T-cell (primary cell): ENCODE measurements around the gene CTBP1. TPM values are rescaled to one million over a fixed set of nuclear protein-coding genes. Genes with fewer than 3 reads are reported as not detected.

Experiments used
- ATAC-seq, 4 experiments: fragments of 200-7000 bp in 3 of 4; fragments of 150-1000 bp in 1 of 4; cut with Tn5 transposase; replicated peaks in 1 of 4; 1 replicate in 3 of 4; 2 replicates in 1 of 4; pipeline ENCODE4 v1.10.0; 2021; ENCODE audit warnings: moderate library complexity in 3 of 4, mild to moderate bottlenecking in 2 of 4, moderate number of reproducible peaks in 1 of 4
- CTCF ChIA-PET, 2 donors: fragments of 300-600 bp; sonication (Branson Sonifier 250); formaldehyde crosslinking; loops; one replicate each; lab custom pipeline; 2022; ENCODE audit warnings: antibody characterized with exemption in 2 of 2; lab: Charles Lee
- POLR2A ChIA-PET, 2 donors: fragments of 300-600 bp; sonication (Branson Sonifier 250); formaldehyde crosslinking; loops; one replicate each; lab custom pipeline; 2022; ENCODE audit warnings: antibody characterized with exemption in 2 of 2; lab: Charles Lee
- DNase-seq, 35 experiments: peaks; one replicate each; pipeline versions ENCODE4 v3.0.0 to v3.0.0-alpha.2; 2013 to 2023
- H3K27ac ChIP-seq: one replicate; pipeline ENCODE4 v1.5.1; 2013; ENCODE audit warnings: low read length
- H3K27me3 ChIP-seq, 2 experiments: replicated peaks in 1 of 2; 1 replicate in 1 of 2; 2 replicates in 1 of 2; pipeline versions ENCODE4 v1.6.1 to v1.7.0; 2013; ENCODE audit warnings: low read length in 1 of 2, mixed read lengths in 1 of 2; ENCODE audit not compliant: control insufficient read depth in 2 of 2, insufficient read depth in 2 of 2; ENCODE audit errors: extremely low read depth in 1 of 2
- H3K36me3 ChIP-seq, 2 donors: 1 replicate in 1 of 2; 2 replicates in 1 of 2; pipeline versions ENCODE4 v1.6.1 to v1.7.0; 2013; ENCODE audit warnings: low read length in 1 of 2; ENCODE audit not compliant: control insufficient read depth in 2 of 2, insufficient read depth in 1 of 2; ENCODE audit errors: extremely low read depth in 1 of 2
- H3K4me1 ChIP-seq, 2 experiments: 1 replicate in 1 of 2; 2 replicates in 1 of 2; pipeline versions ENCODE4 v1.6.1 to v1.7.0; 2013; ENCODE audit warnings: low read length in 2 of 2, mixed read lengths in 1 of 2; ENCODE audit not compliant: insufficient read depth in 2 of 2, control insufficient read depth in 1 of 2; ENCODE audit errors: extremely low read depth in 1 of 2
- H3K4me3 ChIP-seq, 2 donors: 1 replicate in 1 of 2; 2 replicates in 1 of 2; pipeline versions ENCODE4 v1.5.1 to v1.7.0; 2013; ENCODE audit warnings: mild to moderate bottlenecking in 2 of 2, low read length in 1 of 2, moderate library complexity in 1 of 2; ENCODE audit not compliant: control insufficient read depth in 1 of 2; ENCODE audit errors: extremely low read depth in 1 of 2
- H3K9me3 ChIP-seq: 2 replicates; pipeline ENCODE4 v1.7.0; 2013
- H3K27ac Mint-ChIP-seq, 2 donors: one replicate each; pipeline ENCODE4 v1.8.0; 2020 to 2021; ENCODE audit warnings: mild to moderate bottlenecking in 2 of 2, mixed read lengths in 2 of 2
- H3K27me3 Mint-ChIP-seq, 2 donors: one replicate each; pipeline ENCODE4 v1.8.0; 2021 to 2022; ENCODE audit warnings: mixed read lengths in 2 of 2
- H3K36me3 Mint-ChIP-seq: one replicate; pipeline ENCODE4 v1.8.0; 2021; ENCODE audit warnings: mixed read lengths
- H3K4me1 Mint-ChIP-seq, 3 donors: one replicate each; pipeline ENCODE4 v1.8.0; 2020 to 2022; ENCODE audit warnings: mixed read lengths in 3 of 3, mild to moderate bottlenecking in 1 of 3
- H3K4me3 Mint-ChIP-seq, 3 donors: one replicate each; pipeline ENCODE4 v1.8.0; 2020 to 2022; ENCODE audit warnings: mild to moderate bottlenecking in 3 of 3, mixed read lengths in 3 of 3, moderate library complexity in 3 of 3
- H3K9me3 Mint-ChIP-seq, 3 donors: one replicate each; pipeline ENCODE4 v1.8.0; 2020 to 2022; ENCODE audit warnings: mixed read lengths in 3 of 3
- WGBS: methylation state at CpG from one replicate; pipeline ENCODE4 v1.1.5; 2013; ENCODE audit warnings: missing lambda C conversion rate; ENCODE audit not compliant: insufficient coverage; 5-methylcytosine and 5-hydroxymethylcytosine counted together
- total RNA-seq, 35 experiments: library from RNA in 6 of 35; stranded (reverse) in 6 of 35; fragments of 120-200 nt in 1 of 35; gene quantifications; one replicate each; pipeline versions ENCODE4 v1.2.1 to v1.2.4 and lab custom pipeline; 2013 to 2026

The CTBP1 gene
- total RNA-seq, 5 donors from 2014 or later (not counting 1 experiment from before 2014, with no cell fraction given) = 185 to 232 (median 207) TPM

- ChIA-PET POLR2A (interaction anchor here in 1 of 2 donors (0.6 kb wide), 1 partner anchor 135 kb away, joined by 3 read pairs; no protein-coding TSS in a partner anchor), CTCF (no interaction called here)
- H3K27ac Mint-ChIP-seq = no peak overlapping the region
- H3K27ac ChIP-seq = no peak overlapping the region
- DNase-seq = no peak
- H3K4me1 ChIP-seq = no peaks in the 10 kb centered on the region
- H3K9me3 ChIP-seq = no peaks in the 10 kb centered on the region
- H3K4me1 Mint-ChIP-seq = peaks cover 2 to 25% (median 4%) of the 10 kb centered on the region in 3 donors
- no peak for ATAC-seq
- no peaks in the 10 kb centered on the region for H3K9me3 Mint-ChIP-seq
- H3K4me3 Mint-ChIP-seq = no peak overlapping the region
- H3K36me3 Mint-ChIP-seq = peaks cover 26% of the 10 kb centered on the region
- no peak overlapping the region for H3K4me3 ChIP-seq
- no peaks in the 10 kb centered on the region for H3K27me3 ChIP-seq
- no peaks in the 10 kb centered on the region for H3K27me3 Mint-ChIP-seq
- peaks cover 24 to 84% of the 10 kb centered on the region in 2 donors for H3K36me3 ChIP-seq
- WGBS = 91% methylated on average over 4 of the region's 8 CpGs
Observed at GRCh38 chr4:1234309-1234695, 14.6 kb downstream of the CTBP1 start.

- no peak overlapping the region for H3K27ac ChIP-seq
- peaks cover 1 to 23% (median 2%) of the 10 kb centered on the region in 3 donors for H3K4me1 Mint-ChIP-seq
- DNase-seq (no peak), ATAC-seq (no peak)
- H3K9me3 Mint-ChIP-seq = no peaks in the 10 kb centered on the region
- H3K4me3 Mint-ChIP-seq = no peak overlapping the region
- H3K4me1 ChIP-seq = no peaks in the 10 kb centered on the region
- POLR2A ChIA-PET = interaction anchor here in 1 of 2 donors (0.6 kb wide), 1 partner anchor 135 kb away, joined by 3 read pairs; no protein-coding TSS in a partner anchor
- peaks cover 28 to 81% of the 10 kb centered on the region in 2 donors for H3K36me3 ChIP-seq
- no peaks in the 10 kb centered on the region for H3K27me3 Mint-ChIP-seq
- H3K36me3 Mint-ChIP-seq = peaks cover 24% of the 10 kb centered on the region
- no peaks in the 10 kb centered on the region for H3K9me3 ChIP-seq
- H3K4me3 ChIP-seq = no peak overlapping the region
- CTCF ChIA-PET = no interaction called here
- no peaks in the 10 kb centered on the region for H3K27me3 ChIP-seq
- no peak overlapping the region for H3K27ac Mint-ChIP-seq
- WGBS = 93% methylated on average over 29 of the region's 29 CpGs
Observed at GRCh38 chr4:1233641-1234308, 15.2 kb downstream of the CTBP1 start.

- Histone ChIP-seq H3K4me3 (no peak overlapping the region), H3K27me3 (no peaks in the 10 kb centered on the region), H3K9me3 (no peaks in the 10 kb centered on the region), H3K27ac (no peak overlapping the region), H3K36me3 (peaks cover 30 to 81% of the 10 kb centered on the region in 2 donors), H3K4me1 (no peaks in the 10 kb centered on the region)
- 94% methylated on average over 29 of the region's 32 CpGs for WGBS
- Mint-ChIP-seq H3K9me3 (no peaks in the 10 kb centered on the region), H3K27ac (no peak overlapping the region), H3K27me3 (no peaks in the 10 kb centered on the region), H3K4me1 (peaks cover 1 to 20% (median 2%) of the 10 kb centered on the region in 3 donors), H3K4me3 (no peak overlapping the region), H3K36me3 (peaks cover 23% of the 10 kb centered on the region)
- ChIA-PET POLR2A (no interaction called here), CTCF (no interaction called here)
- DNase-seq (no peak), ATAC-seq (no peak)
Observed at GRCh38 chr4:1232661-1233621, 16.0 kb downstream of the CTBP1 start.

GRCh38 chr4:1231637-1232360, 17.1 kb downstream of the CTBP1 start:
- no peak for ATAC-seq
- peaks cover 35% of the 10 kb centered on the region for H3K36me3 Mint-ChIP-seq
- H3K4me3 ChIP-seq = no peak overlapping the region
- peaks cover 5 to 30% (median 6%) of the 10 kb centered on the region in 3 donors for H3K4me1 Mint-ChIP-seq
- no peaks in the 10 kb centered on the region for H3K9me3 ChIP-seq
- ChIA-PET POLR2A (no interaction called here), CTCF (no interaction called here)
- H3K27me3 ChIP-seq = no peaks in the 10 kb centered on the region
- 93% methylated on average over 16 of the region's 23 CpGs for WGBS
- H3K9me3 Mint-ChIP-seq = no peaks in the 10 kb centered on the region
- no peak overlapping the region for H3K27ac ChIP-seq
- H3K36me3 ChIP-seq = peaks cover 41 to 84% of the 10 kb centered on the region in 2 donors
- no peak overlapping the region for H3K4me3 Mint-ChIP-seq
- DNase-seq = no peak
- no peaks in the 10 kb centered on the region for H3K4me1 ChIP-seq
- no peaks in the 10 kb centered on the region for H3K27me3 Mint-ChIP-seq
- no peak overlapping the region for H3K27ac Mint-ChIP-seq

- no peak for DNase-seq
- Mint-ChIP-seq H3K4me1 (peaks cover 5 to 30% (median 6%) of the 10 kb centered on the region in 3 donors), H3K27me3 (no peaks in the 10 kb centered on the region), H3K27ac (no peak overlapping the region), H3K36me3 (peaks cover 36% of the 10 kb centered on the region), H3K9me3 (no peaks in the 10 kb centered on the region), H3K4me3 (no peak overlapping the region)
- ATAC-seq = no peak
- Histone ChIP-seq H3K36me3 (peaks cover 43 to 87% of the 10 kb centered on the region in 2 donors), H3K27me3 (no peaks in the 10 kb centered on the region), H3K4me1 (no peaks in the 10 kb centered on the region), H3K9me3 (no peaks in the 10 kb centered on the region), H3K4me3 (no peak overlapping the region), H3K27ac (no peak overlapping the region)
- ChIA-PET POLR2A (no interaction called here), CTCF (no interaction called here)
- WGBS = 96% methylated on average over 16 of the region's 20 CpGs
Observed at GRCh38 chr4:1230971-1231636, 17.8 kb downstream of the CTBP1 start.
